A673 (cell line): ENCODE results near the gene SERPINA10.

Experiments used
- CTCF ChIP-seq: fragments of 300-800, 200-600 bp; sonication (generic); conservative IDR thresholded peaks from 2 replicates; pipeline ENCODE4 v1.5.1; 2017; ENCODE audit warnings: low read depth, mild to moderate bottlenecking, antibody characterized with exemption, low read length, moderate library complexity, mixed read lengths
- EZH2 ChIP-seq: fragments of 200-600 bp; sonication (generic); IDR thresholded peaks from 2 replicates; pipeline ENCODE4 v1.6.1; 2017; ENCODE audit warnings: borderline replicate concordance, low read depth, mild to moderate bottlenecking, mixed read lengths, antibody characterized with exemption, low read length; ENCODE audit not compliant: poor library complexity, severe bottlenecking

- TF ChIP-seq CTCF (no peak), EZH2 (no peak)
Measured at GRCh38 chr14:94342334-94342934, 49.4 kb upstream of the SERPINA10 start.
